H9 (cell line): Measurements from ENCODE around the gene ATRX. TPM values are rescaled to one million over a fixed set of nuclear protein-coding genes. Genes with fewer than 3 reads are reported as not detected.
A peak's percentile ranks its signal among the peaks of the same experiment; 100 is the strongest.

ENCODE experiments used
- DNase-seq: peaks from one replicate; pipeline ENCODE4 v3.0.0-alpha.2; 2017
- H2AFZ ChIP-seq: one replicate; pipeline ENCODE4 v1.6.1; 2013; ENCODE audit warnings: mild to moderate bottlenecking, low read length, control low read depth, moderate library complexity
- H2AK5ac ChIP-seq: 2 replicates; pipeline ENCODE4 v1.6.1; 2013; ENCODE audit warnings: low read length, control low read depth, mixed read lengths; ENCODE audit not compliant: insufficient read length
- H2BK120ac ChIP-seq: one replicate; pipeline ENCODE4 v1.6.1; 2013; ENCODE audit warnings: low read depth, mild to moderate bottlenecking, low read length, control low read depth, inconsistent platforms; ENCODE audit not compliant: poor library complexity, severe bottlenecking
- H2BK12ac ChIP-seq: 2 replicates; pipeline ENCODE4 v1.6.1; 2013; ENCODE audit warnings: low read length, control low read depth, mixed read lengths, low read depth; ENCODE audit not compliant: insufficient read length
- H2BK15ac ChIP-seq: 2 replicates; pipeline ENCODE4 v1.6.1; 2013; ENCODE audit warnings: low read depth, low read length, control low read depth
- H2BK20ac ChIP-seq: one replicate; pipeline ENCODE4 v1.6.1; 2013; ENCODE audit warnings: low read depth, mild to moderate bottlenecking, low read length, control low read depth, inconsistent platforms; ENCODE audit not compliant: poor library complexity, severe bottlenecking
- H2BK5ac ChIP-seq: 2 replicates; pipeline ENCODE4 v1.6.1; 2013; ENCODE audit warnings: low read length, control low read depth, mixed read lengths; ENCODE audit not compliant: insufficient read length
- H3K14ac ChIP-seq: 2 replicates; pipeline ENCODE4 v1.6.1; 2013; ENCODE audit warnings: low read length, control low read depth; ENCODE audit not compliant: insufficient read depth
- H3K18ac ChIP-seq: 2 replicates; pipeline ENCODE4 v1.6.1; 2013; ENCODE audit warnings: low read depth, mild to moderate bottlenecking, mixed read lengths, low read length, control low read depth; ENCODE audit not compliant: insufficient read length
- H3K23ac ChIP-seq: 2 replicates; pipeline ENCODE4 v1.6.1; 2013; ENCODE audit warnings: low read length, control low read depth, mixed read lengths, low read depth; ENCODE audit not compliant: insufficient read length
- H3K23me2 ChIP-seq: 2 replicates; pipeline ENCODE4 v1.6.1; 2013; ENCODE audit warnings: low read depth, mild to moderate bottlenecking, mixed read lengths, low read length, control low read depth; ENCODE audit not compliant: insufficient read length, poor library complexity, severe bottlenecking
- H3K27ac ChIP-seq: 2 replicates; pipeline ENCODE4 v1.5.1; 2013; ENCODE audit warnings: low read length, control low read depth, mixed read lengths, low read depth; ENCODE audit not compliant: insufficient read length
- H3K27me3 ChIP-seq: 2 replicates; pipeline ENCODE4 v1.6.1; 2013; ENCODE audit warnings: low read length, control low read depth, inconsistent platforms; ENCODE audit not compliant: insufficient read depth
- H3K4ac ChIP-seq: 2 replicates; pipeline ENCODE4 v1.6.1; 2013; ENCODE audit warnings: low read depth, mild to moderate bottlenecking, control low read depth, inconsistent platforms, low read length, moderate library complexity
- H3K4me1 ChIP-seq: 2 replicates; pipeline ENCODE4 v1.6.1; 2013; ENCODE audit warnings: low read length, control low read depth, inconsistent platforms; ENCODE audit not compliant: insufficient read depth
- H3K4me2 ChIP-seq: 2 replicates; pipeline ENCODE4 v1.6.1; 2013; ENCODE audit warnings: low read length, control low read depth, mixed read lengths; ENCODE audit not compliant: insufficient read length, insufficient read depth
- H3K56ac ChIP-seq: 2 replicates; pipeline ENCODE4 v1.6.1; 2013; ENCODE audit warnings: low read depth, mild to moderate bottlenecking, mixed read lengths, low read length, control low read depth; ENCODE audit not compliant: insufficient read length
- H3K79me1 ChIP-seq: 2 replicates; pipeline ENCODE4 v1.6.1; 2013; ENCODE audit warnings: low read depth, mild to moderate bottlenecking, moderate library complexity, low read length, control low read depth, inconsistent platforms; ENCODE audit not compliant: insufficient read depth, poor library complexity, severe bottlenecking
- H3K79me2 ChIP-seq: 2 replicates; pipeline ENCODE4 v1.6.1; 2013; ENCODE audit warnings: low read length, control low read depth, inconsistent platforms; ENCODE audit not compliant: insufficient read depth
- H3K9ac ChIP-seq: 2 replicates; pipeline ENCODE4 v1.6.1; 2013; ENCODE audit warnings: low read length, control low read depth, mixed read lengths; ENCODE audit not compliant: insufficient read length; ENCODE audit errors: extremely low read depth
- H3K9me3 ChIP-seq: one replicate; pipeline ENCODE4 v1.6.1; 2013; ENCODE audit warnings: low read depth, low read length, inconsistent platforms; ENCODE audit not compliant: control insufficient read depth
- H3T11ph ChIP-seq: one replicate; pipeline ENCODE4 v1.6.1; 2013; ENCODE audit warnings: mild to moderate bottlenecking, low read length, control low read depth, inconsistent platforms
- H4K20me1 ChIP-seq: one replicate; pipeline ENCODE4 v1.6.1; 2013; ENCODE audit not compliant: control insufficient read depth, insufficient read length, insufficient read depth
- H4K5ac ChIP-seq: 2 replicates; pipeline ENCODE4 v1.6.1; 2013; ENCODE audit warnings: low read depth, mild to moderate bottlenecking, mixed read lengths, low read length, control low read depth; ENCODE audit not compliant: insufficient read length
- H4K8ac ChIP-seq: replicated peaks from 2 replicates; pipeline ENCODE4 v1.6.1; 2013; ENCODE audit warnings: low read length, control low read depth, mixed read lengths, low read depth; ENCODE audit not compliant: insufficient read length
- H4K91ac ChIP-seq: 2 replicates; pipeline ENCODE4 v1.6.1; 2013; ENCODE audit warnings: low read depth, mild to moderate bottlenecking, moderate library complexity, mixed read lengths, low read length, control low read depth; ENCODE audit not compliant: insufficient read length
- H3K27ac Mint-ChIP-seq, 3 experiments: 2 replicates in 2 of 3; 3 replicates in 1 of 3; pipeline ENCODE4 v1.8.0; 2020 to 2021; ENCODE audit warnings: mixed read lengths in 3 of 3, mild to moderate bottlenecking in 1 of 3, moderate library complexity in 1 of 3
- H3K27me3 Mint-ChIP-seq: 2 replicates; pipeline ENCODE4 v1.8.0; 2021; ENCODE audit warnings: low read depth, mild to moderate bottlenecking, moderate library complexity, mixed read lengths
- H3K36me3 Mint-ChIP-seq, 3 experiments: 2 replicates in 2 of 3; 3 replicates in 1 of 3; pipeline ENCODE4 v1.8.0; 2020 to 2021; ENCODE audit warnings: low read depth in 3 of 3, mixed read lengths in 3 of 3; ENCODE audit not compliant: insufficient read depth in 1 of 3
- H3K4me1 Mint-ChIP-seq, 2 experiments: 2 replicates each; pipeline ENCODE4 v1.8.0; 2020; ENCODE audit warnings: mixed read lengths in 2 of 2
- H3K4me3 Mint-ChIP-seq, 2 experiments: 2 replicates in 1 of 2; 3 replicates in 1 of 2; pipeline ENCODE4 v1.8.0; 2020 to 2021; ENCODE audit warnings: mild to moderate bottlenecking in 2 of 2, mixed read lengths in 2 of 2, moderate library complexity in 1 of 2
- H3K9me3 Mint-ChIP-seq, 2 experiments: 2 replicates in 1 of 2; 3 replicates in 1 of 2; pipeline ENCODE4 v1.8.0; 2020; ENCODE audit warnings: mild to moderate bottlenecking in 2 of 2, mixed read lengths in 2 of 2, moderate library complexity in 1 of 2
- CTCF ChIP-seq: fragments of 200-600 bp; sonication (generic); conservative IDR thresholded peaks from 3 replicates; pipeline ENCODE4 v1.8.0; 2021; ENCODE audit warnings: antibody characterized with exemption, mild to moderate bottlenecking
- WGBS: extraction: QIAGEN DNeasy Blood & Tissue Kit; methylation state at CpG from one replicate; pipeline ENCODE4 v1.1.7; 2013; ENCODE audit warnings: missing lambda C conversion rate, low lambda C conversion rate, mixed read lengths; ENCODE audit not compliant: insufficient read length; ENCODE audit errors: extremely low coverage; 5-methylcytosine and 5-hydroxymethylcytosine counted together
- total RNA-seq: library from RNA; stranded (reverse); gene quantifications from 2 replicates; pipeline ENCODE4 v1.2.1, GENCODE V29; 2021

Gene ATRX
- total RNA-seq, 1 experiment from 2014 or later: 76.0 TPM

- no peak overlapping the region for H3K27ac ChIP-seq
These were observed 117.4 kb downstream of the ATRX start for GRCh38 chrX:77668391-77669237.

More at GRCh38 chrX:77668391-77669237, 117.4 kb downstream of the ATRX start:
- H3K36me3 Mint-ChIP-seq: peaks cover 6 to 19% (median 12%) of the 10 kb centered on the region in 3 experiments; a peak in 5 of 7 replicates
- Histone ChIP-seq H3K23ac (no peak overlapping the region), H2AK5ac (no peak overlapping the region), H4K8ac (no peak overlapping the region), H4K20me1 (no peaks in the 10 kb centered on the region), H2BK120ac (no peak overlapping the region), H3K9me3 (no peaks in the 10 kb centered on the region), H2BK12ac (no peak overlapping the region), H4K91ac (no peak overlapping the region), H3K56ac (no peak overlapping the region), H3K23me2 (no peaks in the 10 kb centered on the region), H3K14ac (no peak overlapping the region), H3K27me3 (no peaks in the 10 kb centered on the region), H2AFZ (no peak overlapping the region), H2BK15ac (no peak overlapping the region), H3K18ac (no peak overlapping the region), H3T11ph (no peak overlapping the region), H2BK20ac (no peak overlapping the region), H3K4me2 (no peak overlapping the region), H3K4me1 (no peaks in the 10 kb centered on the region), H3K79me2 (no peaks in the 10 kb centered on the region), H3K9ac (no peak overlapping the region), H3K79me1 (no peaks in the 10 kb centered on the region), H2BK5ac (no peak overlapping the region), H4K5ac (no peak overlapping the region), H3K4ac (no peak overlapping the region)
- H3K4me1 Mint-ChIP-seq: no peaks in the 10 kb centered on the region
- no peak for TF ChIP-seq CTCF
- peak overlapping the region in 2 of 3 experiments; percentile 53 to 75; a peak in 5 of 7 replicates for H3K27ac Mint-ChIP-seq
- WGBS: no CpG with 5 or more reads among the region's 10 CpGs
- H3K4me3 Mint-ChIP-seq: no peak overlapping the region
- H3K9me3 Mint-ChIP-seq: peaks cover 32 to 33% of the 10 kb centered on the region in 2 experiments
- H3K27me3 Mint-ChIP-seq: no peaks in the 10 kb centered on the region
- DNase-seq: no peak
